Natural killer cell (primary cell): ENCODE results near the gene POLR1B. TPM values are rescaled to one million over a fixed set of nuclear protein-coding genes. Genes with fewer than 3 reads are reported as not detected.

Source experiments
- ATAC-seq, 3 donors: fragments of 150-1000 bp in 2 of 3; fragments of 200-7000 bp in 1 of 3; cut with Tn5 transposase; 1 replicate in 1 of 3; 2 replicates in 2 of 3; pipeline ENCODE4 v1.10.0; 2021; ENCODE audit warnings: mild to moderate bottlenecking in 2 of 3, moderate library complexity in 2 of 3
- DNase-seq, 2 donors: peaks; one replicate each; pipeline versions ENCODE4 v3.0.0 to v3.0.0-alpha.2; 2013 to 2021; ENCODE audit warnings: mixed read lengths in 1 of 2
- H3K27ac ChIP-seq: one replicate; pipeline ENCODE4 v1.5.1; 2013; ENCODE audit warnings: mild to moderate bottlenecking, low read length
- H3K27me3 ChIP-seq: one replicate; pipeline ENCODE4 v1.6.1; 2013; ENCODE audit warnings: low read length; ENCODE audit not compliant: control insufficient read depth, insufficient read depth
- H3K36me3 ChIP-seq: one replicate; pipeline ENCODE4 v1.6.1; 2013; ENCODE audit warnings: low read length; ENCODE audit not compliant: control insufficient read depth, insufficient read depth
- H3K4me1 ChIP-seq: one replicate; pipeline ENCODE4 v1.6.1; 2013; ENCODE audit warnings: low read length; ENCODE audit not compliant: control insufficient read depth, insufficient read depth
- H3K4me3 ChIP-seq: one replicate; pipeline ENCODE4 v1.5.1; 2013; ENCODE audit warnings: low read length
- H3K9me3 ChIP-seq: one replicate; pipeline ENCODE4 v1.6.1; 2013; ENCODE audit warnings: low read length; ENCODE audit not compliant: control insufficient read depth, insufficient read depth
- H3K27ac Mint-ChIP-seq, 2 donors: one replicate each; pipeline ENCODE4 v1.8.0; 2022; ENCODE audit warnings: mild to moderate bottlenecking in 2 of 2, mixed read lengths in 2 of 2, moderate library complexity in 1 of 2
- H3K27me3 Mint-ChIP-seq, 2 donors: one replicate each; pipeline ENCODE4 v1.8.0; 2022; ENCODE audit warnings: low read depth in 2 of 2, mixed read lengths in 2 of 2
- H3K36me3 Mint-ChIP-seq: one replicate; pipeline ENCODE4 v1.8.0; 2022; ENCODE audit warnings: mixed read lengths
- H3K4me1 Mint-ChIP-seq, 2 donors: one replicate each; pipeline ENCODE4 v1.8.0; 2022; ENCODE audit warnings: mixed read lengths in 2 of 2
- H3K4me3 Mint-ChIP-seq: one replicate; pipeline ENCODE4 v1.8.0; 2022; ENCODE audit warnings: mild to moderate bottlenecking, moderate library complexity, mixed read lengths
- H3K9me3 Mint-ChIP-seq, 2 donors: one replicate each; pipeline ENCODE4 v1.8.0; 2022; ENCODE audit warnings: mixed read lengths in 2 of 2
- WGBS: methylation state at CpG from one replicate; pipeline ENCODE4 v1.1.7; 2013; ENCODE audit warnings: missing lambda C conversion rate; ENCODE audit not compliant: insufficient coverage; 5-methylcytosine and 5-hydroxymethylcytosine counted together
- intact Hi-C: fragments of 100-400 bp; cut with micrococcal nuclease; formaldehyde crosslinking; loops from one replicate; pipeline ENCODE4 v1.14.2; 2022
- total RNA-seq, 4 donors: library from RNA; stranded (reverse); fragments of 120-200 nt in 1 of 4; gene quantifications; one replicate each; pipeline versions ENCODE4 v1.2.3 to v1.2.4, GENCODE V29; 2013 to 2022
- TF ChIP-seq, protein P1 (sequence below): fragments of 200-600 bp; IDR thresholded peaks from one replicate; pipeline ENCODE4 v1.8.0; 2022; ENCODE audit warnings: antibody characterized with exemption

The POLR1B gene
- total RNA-seq, 3 donors from 2014 or later (not counting 1 experiment from before 2014, with no cell fraction given): 16.2 to 26.5 (median 22.1) TPM

DNA sequence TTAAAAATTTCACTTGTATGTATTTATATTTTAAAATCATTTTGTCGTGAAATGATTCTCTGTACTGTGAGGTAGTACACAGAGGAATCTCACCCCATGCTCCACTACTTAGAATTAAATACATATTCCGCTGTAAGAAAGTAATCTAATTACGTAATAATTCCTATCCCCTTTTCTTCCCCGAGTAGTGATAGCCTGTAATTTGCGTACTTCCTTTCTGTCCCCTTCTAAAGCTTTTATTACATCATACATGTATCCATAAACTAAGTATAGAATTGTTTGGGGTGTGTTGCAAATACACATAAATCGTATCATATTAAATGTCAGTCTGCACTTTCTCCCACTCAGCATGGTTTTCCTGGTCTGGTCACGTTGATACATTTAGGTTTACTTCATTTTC is 29.7 kb downstream of the POLR1B start:
- Mint-ChIP-seq H3K36me3 (peaks cover 56% of the 10 kb centered on the region), H3K27ac (no peak overlapping the region), H3K27me3 (no peaks in the 10 kb centered on the region), H3K4me3 (no peak overlapping the region), H3K9me3 (no peaks in the 10 kb centered on the region), H3K4me1 (no peaks in the 10 kb centered on the region)
- Histone ChIP-seq H3K9me3 (no peaks in the 10 kb centered on the region), H3K27ac (no peak overlapping the region), H3K27me3 (no peaks in the 10 kb centered on the region), H3K4me1 (no peaks in the 10 kb centered on the region), H3K36me3 (peaks cover 63% of the 10 kb centered on the region), H3K4me3 (no peak overlapping the region)
- DNase-seq: no peak
- intact Hi-C loops: no loop called here
- ATAC-seq: no peak
- WGBS: 98% methylated on average over 4 of the region's 7 CpGs
- TF ChIP-seq, protein P1, sequence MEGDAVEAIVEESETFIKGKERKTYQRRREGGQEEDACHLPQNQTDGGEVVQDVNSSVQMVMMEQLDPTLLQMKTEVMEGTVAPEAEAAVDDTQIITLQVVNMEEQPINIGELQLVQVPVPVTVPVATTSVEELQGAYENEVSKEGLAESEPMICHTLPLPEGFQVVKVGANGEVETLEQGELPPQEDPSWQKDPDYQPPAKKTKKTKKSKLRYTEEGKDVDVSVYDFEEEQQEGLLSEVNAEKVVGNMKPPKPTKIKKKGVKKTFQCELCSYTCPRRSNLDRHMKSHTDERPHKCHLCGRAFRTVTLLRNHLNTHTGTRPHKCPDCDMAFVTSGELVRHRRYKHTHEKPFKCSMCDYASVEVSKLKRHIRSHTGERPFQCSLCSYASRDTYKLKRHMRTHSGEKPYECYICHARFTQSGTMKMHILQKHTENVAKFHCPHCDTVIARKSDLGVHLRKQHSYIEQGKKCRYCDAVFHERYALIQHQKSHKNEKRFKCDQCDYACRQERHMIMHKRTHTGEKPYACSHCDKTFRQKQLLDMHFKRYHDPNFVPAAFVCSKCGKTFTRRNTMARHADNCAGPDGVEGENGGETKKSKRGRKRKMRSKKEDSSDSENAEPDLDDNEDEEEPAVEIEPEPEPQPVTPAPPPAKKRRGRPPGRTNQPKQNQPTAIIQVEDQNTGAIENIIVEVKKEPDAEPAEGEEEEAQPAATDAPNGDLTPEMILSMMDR: no peak

DNA sequence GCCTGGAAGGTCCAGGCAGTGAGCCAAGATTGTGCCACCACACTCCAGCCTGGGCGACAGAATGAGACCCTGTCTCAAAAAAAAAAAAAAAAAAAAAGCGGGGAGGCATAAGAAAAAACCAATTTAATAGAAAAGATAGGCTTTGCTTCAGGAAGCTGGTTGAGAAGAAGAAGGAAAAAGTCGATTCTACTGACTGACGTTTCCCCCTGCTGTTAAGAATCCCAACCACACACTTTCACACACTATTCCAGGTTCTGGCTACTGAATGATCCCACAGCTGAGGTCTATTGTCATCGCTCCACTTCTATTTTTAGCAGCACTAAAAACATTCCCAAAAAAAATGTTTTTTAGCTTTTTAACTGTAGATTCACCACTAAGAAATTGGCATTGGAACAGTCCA is 35.5 kb downstream of the POLR1B start:
- no peak for ATAC-seq
- intact Hi-C loops: no loop called here
- H3K27me3 ChIP-seq: no peaks in the 10 kb centered on the region
- no peak overlapping the region for H3K27ac ChIP-seq
- no peaks in the 10 kb centered on the region for H3K4me1 Mint-ChIP-seq
- H3K4me3 Mint-ChIP-seq: no peak overlapping the region
- no peak overlapping the region for H3K27ac Mint-ChIP-seq
- no peak for DNase-seq
- no peaks in the 10 kb centered on the region for H3K27me3 Mint-ChIP-seq
- H3K9me3 ChIP-seq: no peaks in the 10 kb centered on the region
- WGBS: 88% methylated on average over 3 of the region's 5 CpGs
- peaks cover 2% of the 10 kb centered on the region for H3K4me1 ChIP-seq
- TF ChIP-seq, protein P1: no peak
- H3K4me3 ChIP-seq: no peak overlapping the region
- peaks cover 12% of the 10 kb centered on the region for H3K36me3 Mint-ChIP-seq
- peaks cover 26% of the 10 kb centered on the region for H3K36me3 ChIP-seq
- H3K9me3 Mint-ChIP-seq: no peaks in the 10 kb centered on the region

DNA sequence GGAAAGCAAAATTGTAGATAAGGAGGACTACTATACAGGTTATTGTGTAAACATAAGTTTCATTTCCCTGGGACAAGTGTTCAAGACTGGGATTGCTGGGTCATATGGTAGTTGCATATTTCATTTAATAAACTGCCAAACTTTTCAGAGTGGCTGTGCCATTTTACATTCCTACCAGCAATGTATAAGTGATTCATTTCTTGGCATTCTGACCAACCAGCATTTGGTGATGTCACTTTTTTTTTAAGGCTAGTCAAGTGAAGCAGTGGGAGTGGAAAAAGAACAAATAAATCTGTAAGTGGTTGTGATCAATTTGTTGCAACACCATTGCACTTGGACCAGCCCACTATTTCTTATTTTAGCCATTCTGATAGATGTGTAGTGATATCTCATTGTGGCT is 37.0 kb downstream of the POLR1B start:
- Histone ChIP-seq H3K27ac (no peak overlapping the region), H3K4me1 (peaks cover 9% of the 10 kb centered on the region), H3K27me3 (no peaks in the 10 kb centered on the region), H3K9me3 (no peaks in the 10 kb centered on the region), H3K4me3 (no peak overlapping the region), H3K36me3 (peaks cover 15% of the 10 kb centered on the region)
- intact Hi-C loops: no loop called here
- Mint-ChIP-seq H3K27ac (no peak overlapping the region), H3K4me1 (peaks cover 9 to 11% of the 10 kb centered on the region in 2 donors), H3K36me3 (peaks cover 12% of the 10 kb centered on the region), H3K4me3 (no peak overlapping the region), H3K9me3 (no peaks in the 10 kb centered on the region), H3K27me3 (no peaks in the 10 kb centered on the region)
- ATAC-seq (no peak), DNase-seq (no peak)
- TF ChIP-seq, protein P1: no peak

DNA sequence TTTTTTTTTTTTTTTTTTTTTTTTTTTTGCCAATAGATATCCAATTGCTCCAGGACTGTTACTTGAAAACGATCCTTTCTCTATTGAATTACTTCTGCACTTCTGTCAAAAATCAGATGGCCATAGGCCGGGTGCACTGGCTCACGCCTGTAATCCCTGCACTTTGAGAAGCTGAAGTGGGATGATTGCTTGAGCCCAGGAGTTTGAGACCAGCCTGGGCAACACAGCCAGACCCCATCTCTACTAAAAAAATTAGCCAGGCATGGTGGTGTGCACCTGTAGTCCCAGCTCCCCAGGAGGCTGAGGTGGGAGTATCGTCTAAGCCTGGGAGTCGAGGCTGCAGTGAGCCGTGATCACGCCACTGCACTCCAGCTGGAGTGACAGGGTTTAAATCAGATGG is 37.8 kb downstream of the POLR1B start:
- ATAC-seq: no peak
- WGBS: 98% methylated on average over 7 of the region's 7 CpGs
- no peak overlapping the region for H3K4me3 ChIP-seq
- no peak for DNase-seq
- H3K27me3 Mint-ChIP-seq: no peaks in the 10 kb centered on the region
- H3K4me3 Mint-ChIP-seq: no peak overlapping the region
- H3K4me1 ChIP-seq: peaks cover 16% of the 10 kb centered on the region
- H3K36me3 ChIP-seq: peaks cover 10% of the 10 kb centered on the region
- H3K27ac ChIP-seq: no peak overlapping the region
- H3K27ac Mint-ChIP-seq: no peak overlapping the region
- TF ChIP-seq, protein P1: no peak
- H3K4me1 Mint-ChIP-seq: peaks cover 17 to 19% of the 10 kb centered on the region in 2 donors
- peaks cover 8% of the 10 kb centered on the region for H3K36me3 Mint-ChIP-seq
- no peaks in the 10 kb centered on the region for H3K27me3 ChIP-seq
- no peaks in the 10 kb centered on the region for H3K9me3 ChIP-seq
- intact Hi-C loops: loop anchor here (5.0 kb wide), 3 partner anchors 67 to 323 kb away; partner anchors contain the start of genes SLC20A1 and ZC3H8
- H3K9me3 Mint-ChIP-seq: no peaks in the 10 kb centered on the region
